Measurements from ENCODE around the gene IZUMO2. TPM values are rescaled to one million over a fixed set of nuclear protein-coding genes. Genes with fewer than 3 reads are reported as not detected.

The IZUMO2 gene
- total RNA-seq, result not detected
- long read RNA-seq, result 0 reads

DNA sequence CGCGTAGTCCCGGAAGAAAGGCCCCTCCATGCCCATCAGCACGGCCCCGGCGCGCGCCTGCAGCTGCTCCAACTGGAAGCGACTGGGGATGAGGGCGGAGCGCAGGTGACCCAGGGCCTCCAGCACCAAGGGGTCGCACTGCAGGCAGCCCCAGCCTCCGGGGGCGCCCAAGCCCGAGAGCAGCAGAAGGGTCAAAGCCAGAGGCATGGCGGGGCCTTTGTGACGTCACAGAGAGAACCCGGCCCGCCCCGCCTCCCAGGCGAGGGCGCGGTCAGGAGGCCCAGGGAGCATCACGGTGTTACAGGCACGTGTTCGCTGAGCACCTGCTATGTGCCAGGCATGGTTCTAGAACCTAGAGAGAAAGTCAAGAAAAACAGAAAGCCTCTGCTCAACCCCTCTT lies at the start of gene IZUMO2:
IZUMO2 (minus strand) TSS at position 294 of the 400 bp plus-strand sequence; CDS start at position 207, 87 bp downstream.
- H3K4me3 ChIP-seq, result no peak within 1 kb of the TSS
- ATAC-seq (peak in 1 of 4 donors; percentile 16), DNase-seq (no peak)
- 27% methylated on average over 5 of the region's 26 CpGs for WGBS (ENCODE audit: insufficient coverage, low coverage, low lambda C conversion rate, missing lambda C conversion rate)
- no peaks in the 10 kb centered on the region for H3K27me3 ChIP-seq
- H3K9me3 ChIP-seq, result no peaks in the 10 kb centered on the region
- TF ChIP-seq, protein P1, sequence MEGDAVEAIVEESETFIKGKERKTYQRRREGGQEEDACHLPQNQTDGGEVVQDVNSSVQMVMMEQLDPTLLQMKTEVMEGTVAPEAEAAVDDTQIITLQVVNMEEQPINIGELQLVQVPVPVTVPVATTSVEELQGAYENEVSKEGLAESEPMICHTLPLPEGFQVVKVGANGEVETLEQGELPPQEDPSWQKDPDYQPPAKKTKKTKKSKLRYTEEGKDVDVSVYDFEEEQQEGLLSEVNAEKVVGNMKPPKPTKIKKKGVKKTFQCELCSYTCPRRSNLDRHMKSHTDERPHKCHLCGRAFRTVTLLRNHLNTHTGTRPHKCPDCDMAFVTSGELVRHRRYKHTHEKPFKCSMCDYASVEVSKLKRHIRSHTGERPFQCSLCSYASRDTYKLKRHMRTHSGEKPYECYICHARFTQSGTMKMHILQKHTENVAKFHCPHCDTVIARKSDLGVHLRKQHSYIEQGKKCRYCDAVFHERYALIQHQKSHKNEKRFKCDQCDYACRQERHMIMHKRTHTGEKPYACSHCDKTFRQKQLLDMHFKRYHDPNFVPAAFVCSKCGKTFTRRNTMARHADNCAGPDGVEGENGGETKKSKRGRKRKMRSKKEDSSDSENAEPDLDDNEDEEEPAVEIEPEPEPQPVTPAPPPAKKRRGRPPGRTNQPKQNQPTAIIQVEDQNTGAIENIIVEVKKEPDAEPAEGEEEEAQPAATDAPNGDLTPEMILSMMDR (IDR thresholded peaks at IDR 0.05), result no peak
- no peak for TF ChIP-seq POLR2A (IDR thresholded peaks at IDR 0.05)
- H3K4me1 ChIP-seq, result no peaks in the 10 kb centered on the region
- H3K27ac ChIP-seq, result no peak within 1 kb of the TSS
- intact Hi-C loops (cut with DNase I), result loop anchor here in 1 of 2 donors (10.0 kb wide), 1 partner anchor 92 kb away; no protein-coding TSS in a partner anchor
- no peaks in the 10 kb centered on the region for H3K36me3 ChIP-seq

DNA sequence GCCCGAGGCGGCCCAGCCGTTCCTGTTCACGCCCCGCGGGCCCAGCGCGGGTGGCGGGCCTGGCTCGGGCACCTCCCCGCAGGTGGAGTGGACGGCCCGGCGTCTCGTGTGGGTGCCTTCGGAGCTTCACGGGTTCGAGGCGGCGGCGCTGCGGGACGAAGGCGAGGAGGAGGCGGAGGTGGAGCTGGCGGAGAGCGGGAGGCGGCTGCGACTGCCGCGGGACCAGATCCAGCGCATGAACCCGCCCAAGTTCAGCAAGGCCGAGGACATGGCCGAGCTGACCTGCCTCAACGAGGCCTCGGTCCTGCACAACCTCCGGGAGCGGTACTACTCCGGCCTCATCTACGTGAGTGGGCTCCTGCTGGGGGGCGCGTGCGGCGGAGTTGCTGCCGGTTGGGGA lies 47.3 kb upstream of the IZUMO2 start:
- H3K36me3 ChIP-seq, result peaks cover 0 to 11% (median 4%) of the 10 kb centered on the region in 4 donors
- intact Hi-C loops (cut with DNase I), result no loop called here
- no peak overlapping the region for H3K4me3 ChIP-seq
- H3K4me1 ChIP-seq, result peaks cover 0 to 4% (median 0%) of the 10 kb centered on the region in 4 donors
- TF ChIP-seq, protein P1 (IDR thresholded peaks at IDR 0.05), result no peak
- no peak for TF ChIP-seq POLR2A (IDR thresholded peaks at IDR 0.05)
- no CpG with 5 or more reads among the region's 46 CpGs for WGBS (ENCODE audit: insufficient coverage, low coverage, low lambda C conversion rate, missing lambda C conversion rate)
- no peak for DNase-seq
- no peak overlapping the region for H3K27ac ChIP-seq
- H3K9me3 ChIP-seq, result no peaks in the 10 kb centered on the region
- no peak for ATAC-seq
- H3K27me3 ChIP-seq, result no peaks in the 10 kb centered on the region

DNA sequence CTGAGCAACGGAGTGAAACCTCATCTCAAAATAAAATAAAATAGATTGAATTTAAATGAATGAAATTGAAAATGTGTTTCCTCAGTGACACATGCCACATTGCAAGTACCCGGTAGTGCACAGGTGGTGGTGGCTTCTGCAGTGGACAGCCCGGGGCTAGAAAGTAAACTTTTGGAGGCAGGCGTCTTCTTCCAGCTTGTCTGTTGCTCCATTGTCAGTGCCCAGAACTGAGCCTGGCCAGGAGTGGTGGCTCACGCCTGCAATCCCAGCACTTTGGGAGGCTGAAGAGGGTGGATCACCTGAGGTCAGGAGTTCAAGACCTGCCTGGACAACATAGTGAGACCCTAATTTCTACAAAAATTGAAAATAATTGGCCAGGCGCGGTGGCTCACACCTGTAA lies 46.0 kb upstream of the IZUMO2 start:
- peaks cover 0 to 13% (median 5%) of the 10 kb centered on the region in 4 donors for H3K4me1 ChIP-seq
- no peak for ATAC-seq
- peaks cover 0 to 11% (median 4%) of the 10 kb centered on the region in 4 donors for H3K36me3 ChIP-seq
- H3K9me3 ChIP-seq, result no peaks in the 10 kb centered on the region
- DNase-seq, result no peak
- no peaks in the 10 kb centered on the region for H3K27me3 ChIP-seq
- WGBS (ENCODE audit: insufficient coverage, low coverage, low lambda C conversion rate, missing lambda C conversion rate), result 93% methylated on average over 7 of the region's 7 CpGs
- H3K27ac ChIP-seq, result no peak overlapping the region
- no peak overlapping the region for H3K4me3 ChIP-seq
- intact Hi-C loops (cut with DNase I), result no loop called here
- no peak for TF ChIP-seq POLR2A (IDR thresholded peaks at IDR 0.05)
- TF ChIP-seq, protein P1 (IDR thresholded peaks at IDR 0.05), result no peak

DNA sequence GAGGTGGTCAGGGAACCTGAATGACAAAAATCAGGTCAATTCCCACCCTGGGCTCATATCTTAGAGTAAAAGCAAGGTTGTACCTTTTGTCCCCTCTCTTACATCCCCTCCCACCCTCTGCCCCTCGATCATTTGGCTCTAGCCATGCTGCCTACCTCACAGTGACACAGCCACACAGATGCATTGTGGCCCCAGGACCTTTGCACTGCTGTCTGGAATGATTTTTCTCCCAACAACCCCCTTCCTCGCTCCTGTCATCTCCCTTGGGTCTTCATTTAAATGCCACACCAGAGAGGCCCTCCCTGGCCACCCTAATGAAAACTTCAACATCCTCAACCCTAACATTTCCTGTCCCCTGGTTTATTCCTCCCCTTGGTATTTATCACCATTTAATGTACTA lies 44.6 kb upstream of the IZUMO2 start:
- Histone ChIP-seq H3K27me3 (no peaks in the 10 kb centered on the region), H3K4me3 (no peak overlapping the region), H3K4me1 (peaks cover 0 to 15% (median 7%) of the 10 kb centered on the region in 4 donors), H3K27ac (no peak overlapping the region), H3K9me3 (no peaks in the 10 kb centered on the region), H3K36me3 (peaks cover 0 to 11% (median 4%) of the 10 kb centered on the region in 4 donors)
- intact Hi-C loops (cut with DNase I), result no loop called here
- DNase-seq (no peak), ATAC-seq (no peak)
- TF ChIP-seq, protein P1 (IDR thresholded peaks at IDR 0.05), result no peak
- TF ChIP-seq POLR2A (IDR thresholded peaks at IDR 0.05), result no peak
- 59% methylated on average over 2 of the region's 2 CpGs for WGBS (ENCODE audit: insufficient coverage, low coverage, low lambda C conversion rate, missing lambda C conversion rate)

Measured in right lobe of liver (tissue), 6 donors.